Ovary (tissue), 9 donors: ENCODE data around the gene C22orf42. TPM values are rescaled to one million over a fixed set of nuclear protein-coding genes. Genes with fewer than 3 reads are reported as not detected.
"Not testable (repeated sequence)": the region's sequence is repeated elsewhere in the genome, so short reads cannot be mapped to it uniquely, and the experiment has no call there.

Experiments
- DNase-seq, 5 donors: peaks; one replicate each; pipeline ENCODE4 v3.0.0-alpha.2; 2019 to 2020
- H3K27ac ChIP-seq, 2 donors: fragments of 200-600 bp; one replicate each; pipeline versions ENCODE4 v1.5.1 to v1.8.0; 2019 to 2022
- H3K27me3 ChIP-seq: fragments of 200-600 bp; one replicate; pipeline ENCODE4 v1.8.0; 2022
- H3K36me3 ChIP-seq: fragments of 200-600 bp; sonication (generic); one replicate; pipeline ENCODE4 v1.5.1; 2019
- H3K4me1 ChIP-seq: one replicate; pipeline ENCODE4 v1.8.1; 2013; ENCODE audit warnings: mild to moderate bottlenecking, moderate library complexity; ENCODE audit not compliant: insufficient read depth
- H3K4me3 ChIP-seq: fragments of 200-600 bp; sonication (generic); one replicate; pipeline ENCODE4 v1.5.1; 2017
- H3K9me3 ChIP-seq, 2 donors: fragments of 200-600 bp in 1 of 2; sonication (generic) in 1 of 2; one replicate each; pipeline versions ENCODE4 v1.5.1 to v1.8.1; 2013 to 2019; ENCODE audit warnings: mild to moderate bottlenecking in 1 of 2, moderate library complexity in 1 of 2
- EP300 ChIP-seq: sonication (generic); formaldehyde crosslinking; IDR thresholded peaks from one replicate; pipeline ENCODE4 v1.6.1; 2017; ENCODE audit warnings: antibody characterized with exemption
- POLR2A ChIP-seq: fragments of 450-650 bp; IDR thresholded peaks from one replicate; pipeline ENCODE4 v1.6.1; 2017; ENCODE audit warnings: antibody characterized with exemption, mild to moderate bottlenecking, moderate library complexity
- WGBS, 3 donors: extraction: QIAGEN DNeasy Blood & Tissue Kit in 1 of 3; methylation state at CpG; one replicate each; pipeline versions ENCODE4 v1.1.5 to v1.1.7; 2013 to 2017; 5-methylcytosine and 5-hydroxymethylcytosine counted together
- intact Hi-C, 4 donors: fragments of 100-400 bp; cut with DNase I; formaldehyde crosslinking; loops; one replicate each; pipeline versions ENCODE4 v1.11.0 to v1.15.1; 2022 to 2023
- polyA plus RNA-seq, 2 donors: library from polyadenylated mRNA; stranded (reverse); fragments of 200-250 nt in 1 of 2; fragments of 350-450 nt in 1 of 2; fragmentation: Illumina TruSeq in 1 of 2; extraction: RNeasy Lipid Tissue Mini Kit (QIAGEN cat#74804) in 1 of 2; gene quantifications; one replicate each; pipeline ENCODE4 v1.2.3, GENCODE V29; 2013 to 2014
- total RNA-seq, 7 donors: library from RNA; depleted of rRNA in 2 of 7; stranded (reverse); fragments of >200 nt in 2 of 7; fragmentation: NEBNext Ultra II Directional in 3 of 7; extraction: Animal tissue kit (Norgen Biotek cat#: 25700) in 3 of 7; gene quantifications; one replicate each; pipeline versions ENCODE4 v1.1.0 to v1.2.4, GENCODE V29; 2016 to 2023
- TF ChIP-seq, protein P1 (sequence below), 3 donors: fragments of 450-650 bp in 2 of 3; fragments of 200-600 bp in 1 of 3; IDR thresholded peaks; one replicate each; pipeline versions ENCODE4 v1.5.1 to v1.8.0; 2016 to 2022; ENCODE audit warnings: antibody characterized with exemption in 3 of 3, mild to moderate bottlenecking in 1 of 3
- donor health status: DM: no; HTN: no; CAD: no; lungs with moderate emphysema.
- donor health status: DM: no; HTN: no; CAD: no.
- donor health status: Bipolar disorder and iron deficiency.
- donor health status: DM: yes; HTN: yes; CAD: no.
- donor health status: DM: no; HTN: no; CAD: no.
- donor health status: DM: yes; HTN: yes; CAD: no.

Gene C22orf42
- total and polyA plus RNA-seq, 9 donors, result not detected

DNA sequence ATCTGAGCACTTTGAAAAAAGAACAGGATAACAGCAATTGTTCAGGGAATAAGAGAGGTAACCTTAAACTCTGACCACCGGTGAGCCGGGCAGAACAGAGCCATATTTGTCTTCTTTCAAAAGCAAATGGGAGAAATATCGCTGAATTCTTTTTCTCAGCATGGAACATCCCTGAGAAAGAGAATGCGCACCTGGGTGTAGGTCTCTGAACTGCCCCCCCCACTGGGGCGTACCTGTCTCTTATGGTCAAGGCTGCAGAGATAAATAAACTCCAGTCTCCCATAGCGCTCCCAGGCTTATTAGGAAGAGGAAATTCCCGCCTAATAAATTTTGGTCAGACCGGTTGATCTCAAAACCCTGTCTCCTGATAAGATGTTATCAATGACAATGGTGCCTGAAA lies 12.0 kb downstream of the C22orf42 start:
- H3K27me3 ChIP-seq, H3K9me3 ChIP-seq, H3K27ac ChIP-seq, H3K4me1 ChIP-seq, H3K36me3 ChIP-seq, intact Hi-C loops, DNase-seq, H3K4me3 ChIP-seq: not testable (repeated sequence)
- 78 to 83% (median 83%) methylated on average over 8 of the region's 8 CpGs for WGBS, 3 donors

DNA sequence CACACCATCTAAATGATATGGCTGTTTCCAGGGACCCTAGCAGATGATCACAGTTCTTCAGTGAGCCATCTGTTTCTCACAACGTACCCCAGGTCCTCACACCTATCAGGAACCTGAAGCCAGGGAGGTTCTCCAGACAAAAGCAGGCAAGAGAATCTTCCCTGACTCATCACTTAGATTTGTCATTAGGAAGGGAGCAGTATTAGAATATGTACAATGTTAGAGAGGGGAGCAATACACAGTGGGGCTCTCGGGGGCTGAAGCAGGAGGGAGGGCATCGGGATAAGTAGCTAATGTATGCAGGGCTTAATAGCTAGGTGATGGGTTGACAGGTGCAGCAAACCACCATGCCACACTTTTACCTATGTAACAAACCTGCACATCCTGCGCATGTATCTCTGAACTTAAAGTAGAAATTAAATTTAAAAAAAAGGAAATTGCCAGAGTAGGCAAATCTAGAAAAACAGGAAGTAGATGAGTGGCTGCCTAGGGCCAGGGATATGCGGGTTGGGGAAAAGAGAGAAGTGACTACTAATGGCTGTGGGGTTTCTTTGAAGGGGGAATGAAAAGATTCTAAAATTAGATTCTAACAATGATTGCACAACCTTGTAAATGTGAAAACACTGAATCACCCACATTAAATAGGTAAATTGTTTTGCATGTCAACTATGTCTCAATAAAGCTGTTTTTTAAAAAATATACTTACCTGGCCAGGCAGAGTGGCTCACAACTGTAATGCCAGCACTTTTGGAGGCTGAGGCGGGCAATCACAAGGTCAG lies 14.4 kb downstream of the C22orf42 start:
- no peak overlapping the region for H3K4me3 ChIP-seq
- no peaks in the 10 kb centered on the region for H3K9me3 ChIP-seq
- H3K4me1 ChIP-seq, result no peaks in the 10 kb centered on the region
- 80 to 85% (median 82%) methylated on average over 6 of the region's 6 CpGs for WGBS, 3 donors
- no peak for DNase-seq
- intact Hi-C loops, result no loop called here
- TF ChIP-seq POLR2A (no peak), EP300 (no peak)
- TF ChIP-seq, protein P1, sequence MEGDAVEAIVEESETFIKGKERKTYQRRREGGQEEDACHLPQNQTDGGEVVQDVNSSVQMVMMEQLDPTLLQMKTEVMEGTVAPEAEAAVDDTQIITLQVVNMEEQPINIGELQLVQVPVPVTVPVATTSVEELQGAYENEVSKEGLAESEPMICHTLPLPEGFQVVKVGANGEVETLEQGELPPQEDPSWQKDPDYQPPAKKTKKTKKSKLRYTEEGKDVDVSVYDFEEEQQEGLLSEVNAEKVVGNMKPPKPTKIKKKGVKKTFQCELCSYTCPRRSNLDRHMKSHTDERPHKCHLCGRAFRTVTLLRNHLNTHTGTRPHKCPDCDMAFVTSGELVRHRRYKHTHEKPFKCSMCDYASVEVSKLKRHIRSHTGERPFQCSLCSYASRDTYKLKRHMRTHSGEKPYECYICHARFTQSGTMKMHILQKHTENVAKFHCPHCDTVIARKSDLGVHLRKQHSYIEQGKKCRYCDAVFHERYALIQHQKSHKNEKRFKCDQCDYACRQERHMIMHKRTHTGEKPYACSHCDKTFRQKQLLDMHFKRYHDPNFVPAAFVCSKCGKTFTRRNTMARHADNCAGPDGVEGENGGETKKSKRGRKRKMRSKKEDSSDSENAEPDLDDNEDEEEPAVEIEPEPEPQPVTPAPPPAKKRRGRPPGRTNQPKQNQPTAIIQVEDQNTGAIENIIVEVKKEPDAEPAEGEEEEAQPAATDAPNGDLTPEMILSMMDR (IDR thresholded peaks at IDR 0.05), result no peak
- no peaks in the 10 kb centered on the region for H3K36me3 ChIP-seq
- H3K27me3 ChIP-seq, result no peaks in the 10 kb centered on the region
- no peak overlapping the region for H3K27ac ChIP-seq

DNA sequence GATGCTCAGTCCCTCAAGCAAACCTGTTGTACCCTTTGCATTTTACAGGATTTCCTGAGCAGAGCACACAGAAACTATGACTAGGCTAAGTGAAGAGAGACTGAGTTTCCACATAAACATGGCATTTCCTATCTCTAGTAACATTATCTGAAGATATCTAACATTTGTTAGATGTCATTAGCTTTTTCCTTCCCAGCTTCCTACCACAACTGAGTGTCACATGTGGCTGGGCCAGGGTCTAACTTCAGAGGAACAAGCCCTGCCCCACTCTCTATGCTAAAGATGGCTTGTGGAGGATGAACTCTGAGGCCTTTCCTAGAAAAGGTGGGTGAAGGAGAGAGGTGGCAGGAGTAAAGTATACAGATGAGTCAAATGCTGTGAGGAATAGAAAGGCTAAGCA lies 16.5 kb downstream of the C22orf42 start:
- no peak overlapping the region for H3K4me3 ChIP-seq
- no peaks in the 10 kb centered on the region for H3K4me1 ChIP-seq
- H3K9me3 ChIP-seq, result no peaks in the 10 kb centered on the region
- no peaks in the 10 kb centered on the region for H3K27me3 ChIP-seq
- H3K36me3 ChIP-seq, result no peaks in the 10 kb centered on the region
- intact Hi-C loops, result no loop called here
- no peak for DNase-seq
- no peak overlapping the region for H3K27ac ChIP-seq
- TF ChIP-seq, protein P1 (IDR thresholded peaks at IDR 0.05), result no peak
- no peak for TF ChIP-seq POLR2A
- TF ChIP-seq EP300, result no peak

DNA sequence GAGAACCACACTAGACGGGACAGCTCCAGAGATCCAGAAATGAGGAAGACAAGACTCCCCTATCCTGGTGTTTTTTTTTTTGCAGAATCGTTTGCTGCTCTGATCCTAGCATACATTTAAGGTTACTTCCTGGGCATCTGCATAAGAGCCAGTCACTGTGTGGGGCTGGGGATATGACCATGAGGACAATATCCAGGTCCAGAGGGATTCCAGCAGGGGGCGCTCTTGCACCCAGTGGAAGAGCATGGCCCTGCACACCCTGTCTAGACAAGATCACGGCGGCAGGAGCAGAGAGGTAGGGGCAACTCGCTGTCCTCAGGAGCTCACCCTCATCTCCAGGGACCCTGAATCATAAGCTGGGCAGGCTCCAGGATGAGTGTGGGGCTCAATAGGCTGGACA lies 18.4 kb downstream of the C22orf42 start:
- 26 to 42% (median 37%) methylated on average over 6 of the region's 6 CpGs for WGBS, 3 donors
- H3K27ac ChIP-seq, H3K27me3 ChIP-seq, H3K4me3 ChIP-seq, intact Hi-C loops, H3K9me3 ChIP-seq, H3K36me3 ChIP-seq, DNase-seq, H3K4me1 ChIP-seq: not testable (repeated sequence)

DNA sequence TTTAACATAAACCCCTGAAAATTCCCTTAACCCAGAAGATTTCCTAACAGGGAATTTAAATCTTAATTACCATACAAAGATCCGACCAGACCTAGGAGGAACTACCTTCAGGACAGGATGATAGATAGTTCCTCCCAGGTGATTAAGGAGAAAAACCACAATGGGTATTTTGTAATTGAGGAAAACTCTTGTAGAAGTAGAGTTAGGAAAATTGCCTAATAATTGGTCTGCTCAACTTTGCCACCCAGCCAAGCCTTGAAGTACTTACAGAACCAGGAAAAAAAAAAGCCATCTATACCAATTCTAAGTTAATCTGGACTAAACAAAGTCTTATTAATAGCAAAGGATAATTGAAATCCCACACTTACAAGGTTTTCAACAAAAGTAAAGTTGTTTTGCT lies 20.5 kb downstream of the C22orf42 start:
- H3K36me3 ChIP-seq, DNase-seq, H3K4me1 ChIP-seq, H3K27ac ChIP-seq, H3K9me3 ChIP-seq, intact Hi-C loops, H3K27me3 ChIP-seq, H3K4me3 ChIP-seq: not testable (repeated sequence)
- 53 to 71% (median 56%) methylated on average over 1 of the region's 1 CpG for WGBS, 3 donors

DNA sequence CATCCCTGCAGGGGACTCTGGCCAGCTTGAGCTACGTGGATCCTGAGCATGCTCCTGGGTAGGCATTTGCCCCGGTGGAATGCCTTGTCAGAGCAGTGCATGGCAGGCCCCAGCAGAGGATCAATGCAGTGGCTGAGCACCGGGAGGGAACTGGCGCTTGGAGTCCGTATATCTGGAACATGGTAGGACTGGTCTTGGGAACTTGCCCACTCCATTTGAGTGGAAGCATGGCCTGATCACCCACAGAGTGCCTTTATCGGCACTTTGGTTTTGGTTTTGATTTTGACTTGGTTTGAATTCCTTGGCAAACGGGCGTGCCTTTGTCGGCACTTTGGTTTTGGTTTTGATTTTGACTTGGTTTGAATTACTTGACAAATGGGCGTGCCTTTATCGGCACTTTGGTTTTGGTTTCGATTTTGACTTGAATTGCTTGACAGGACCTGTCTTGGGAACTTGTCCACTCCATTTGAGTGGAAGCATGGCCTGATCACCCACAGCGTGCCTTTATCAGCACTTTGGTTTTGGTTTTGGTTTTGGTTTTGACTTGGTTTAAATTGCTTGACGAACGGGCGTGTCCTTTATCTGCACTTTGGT lies 21.3 kb downstream of the C22orf42 start:
- DNase-seq, H3K27me3 ChIP-seq, H3K4me1 ChIP-seq, intact Hi-C loops, H3K4me3 ChIP-seq, H3K27ac ChIP-seq, H3K36me3 ChIP-seq, H3K9me3 ChIP-seq: not testable (repeated sequence)
- 67 to 70% (median 69%) methylated on average over 16 of the region's 16 CpGs for WGBS, 3 donors

DNA sequence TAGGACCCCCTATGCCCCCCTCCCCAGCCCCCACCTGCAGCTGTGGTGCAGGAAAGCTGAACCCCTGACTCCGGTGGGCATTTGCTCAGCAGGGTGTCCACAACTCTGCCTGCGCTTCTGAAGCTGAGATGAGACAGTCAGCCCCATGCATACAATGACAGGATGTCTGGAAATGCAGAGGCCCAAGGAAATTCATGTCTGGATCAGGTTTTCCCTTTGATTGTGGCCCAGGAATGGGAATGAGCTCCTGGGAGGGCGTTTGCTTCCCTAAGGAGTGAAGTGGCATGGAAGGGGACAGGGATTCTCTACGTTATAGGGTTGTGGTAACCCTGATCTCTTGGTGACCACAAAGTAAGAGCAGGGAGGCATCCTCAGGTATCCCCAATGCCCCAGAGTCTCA lies 22.2 kb downstream of the C22orf42 start:
- H3K36me3 ChIP-seq, H3K4me1 ChIP-seq, DNase-seq, H3K27me3 ChIP-seq, intact Hi-C loops, H3K27ac ChIP-seq, H3K9me3 ChIP-seq, H3K4me3 ChIP-seq: not testable (repeated sequence)
- 73 to 83% (median 79%) methylated on average over 4 of the region's 4 CpGs for WGBS, 3 donors

DNA sequence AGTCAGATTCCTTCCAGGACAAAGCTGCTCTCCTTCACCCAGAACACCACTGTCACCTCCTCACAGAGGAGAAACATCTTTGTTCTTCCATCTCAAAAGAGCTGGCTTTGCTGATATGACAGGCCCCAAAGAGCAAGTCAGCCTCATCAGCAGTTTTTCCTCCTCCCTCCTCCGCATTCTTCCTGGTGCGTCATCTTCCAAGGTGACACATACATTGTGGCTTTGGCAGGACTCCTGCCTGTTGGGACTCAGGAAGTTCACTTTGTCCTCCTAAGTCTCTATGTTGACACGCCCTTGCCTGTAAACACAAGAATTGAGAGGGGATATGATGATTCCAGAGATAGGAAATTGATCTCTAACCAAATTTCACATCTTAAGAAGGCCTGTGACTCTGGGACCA lies 23.1 kb downstream of the C22orf42 start:
- H3K36me3 ChIP-seq, H3K27me3 ChIP-seq, H3K27ac ChIP-seq, H3K4me3 ChIP-seq, intact Hi-C loops, H3K9me3 ChIP-seq, DNase-seq, H3K4me1 ChIP-seq: not testable (repeated sequence)
- 60 to 70% (median 61%) methylated on average over 3 of the region's 3 CpGs for WGBS, 3 donors

DNA sequence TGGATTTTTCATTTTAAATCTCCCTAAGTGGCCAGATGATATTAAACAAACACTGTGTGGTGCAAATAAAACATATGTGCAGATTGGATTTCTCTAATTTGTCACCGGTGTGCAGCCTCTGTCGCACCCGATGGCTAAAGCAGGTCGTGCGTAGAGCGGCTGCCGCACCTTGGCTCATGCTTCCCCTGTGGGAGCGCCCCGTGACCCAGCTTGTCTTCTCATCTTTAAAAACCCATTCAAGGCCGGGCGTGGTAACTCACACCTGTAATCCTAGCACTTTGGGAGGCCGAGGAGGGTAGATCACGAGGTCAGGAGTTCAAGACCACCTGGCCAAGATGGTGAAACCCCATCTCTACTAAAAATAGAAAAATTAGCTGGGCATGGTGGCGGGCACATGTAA lies 24.3 kb downstream of the C22orf42 start:
- H3K27ac ChIP-seq, H3K4me1 ChIP-seq, H3K36me3 ChIP-seq, intact Hi-C loops, H3K9me3 ChIP-seq, DNase-seq, H3K4me3 ChIP-seq, H3K27me3 ChIP-seq: not testable (repeated sequence)
- WGBS, 3 donors, result 84 to 92% (median 86%) methylated on average over 14 of the region's 14 CpGs
